Memory B cell (primary cell): ENCODE results near the gene RAPGEF5.
A peak's percentile ranks its signal among the peaks of the same experiment; 100 is the strongest.

Experiments used
- ATAC-seq: fragments of 150-1000 bp; cut with Tn5 transposase; 2 replicates; pipeline ENCODE4 v1.10.0; 2021; ENCODE audit warnings: low read depth, mild to moderate bottlenecking, moderate library complexity
- DNase-seq, 2 donors: peaks; one replicate each; pipeline ENCODE4 v3.0.0; 2022; ENCODE audit warnings: low spot score in 2 of 2
- H3K27ac Mint-ChIP-seq: one replicate; pipeline ENCODE4 v1.8.0; 2022; ENCODE audit warnings: mild to moderate bottlenecking, moderate library complexity, mixed read lengths
- H3K27me3 Mint-ChIP-seq: one replicate; pipeline ENCODE4 v1.8.0; 2022; ENCODE audit warnings: mixed read lengths
- H3K36me3 Mint-ChIP-seq: one replicate; pipeline ENCODE4 v1.8.0; 2022; ENCODE audit warnings: mild to moderate bottlenecking, mixed read lengths
- H3K4me1 Mint-ChIP-seq: one replicate; pipeline ENCODE4 v1.8.0; 2022; ENCODE audit warnings: mixed read lengths
- H3K4me3 Mint-ChIP-seq: one replicate; pipeline ENCODE4 v1.8.0; 2022; ENCODE audit warnings: mild to moderate bottlenecking, moderate library complexity, mixed read lengths
- H3K9me3 Mint-ChIP-seq: one replicate; pipeline ENCODE4 v1.8.0; 2022; ENCODE audit warnings: mixed read lengths

Gene RAPGEF5

DNA sequence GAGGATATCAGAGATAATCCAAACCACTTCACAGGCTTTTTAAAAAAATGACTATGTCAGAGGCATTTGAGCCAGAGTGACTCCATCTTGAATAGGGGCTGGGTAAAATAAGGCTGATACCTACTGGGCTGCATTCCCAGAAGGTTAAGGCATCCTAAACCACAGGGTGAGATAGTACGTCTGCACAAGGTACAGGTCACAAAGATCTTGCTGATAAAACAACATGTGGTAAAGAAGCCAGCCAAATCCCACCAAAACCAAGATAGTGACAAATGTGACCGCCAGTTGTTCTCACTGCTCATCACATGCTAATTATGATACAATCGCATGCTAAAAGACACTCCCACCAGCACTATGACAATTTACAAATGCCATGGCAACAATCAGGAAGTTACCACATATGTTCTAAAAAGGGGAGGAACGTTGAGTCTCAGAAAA is 177.5 kb downstream of the RAPGEF5 start:
- ATAC-seq = no peak
- Mint-ChIP-seq H3K4me3 (no peak overlapping the region), H3K27me3 (peaks cover 8% of the 10 kb centered on the region), H3K4me1 (peaks cover 5% of the 10 kb centered on the region), H3K9me3 (no peaks in the 10 kb centered on the region), H3K27ac (no peak overlapping the region), H3K36me3 (no peaks in the 10 kb centered on the region)
- DNase-seq = no peak

DNA sequence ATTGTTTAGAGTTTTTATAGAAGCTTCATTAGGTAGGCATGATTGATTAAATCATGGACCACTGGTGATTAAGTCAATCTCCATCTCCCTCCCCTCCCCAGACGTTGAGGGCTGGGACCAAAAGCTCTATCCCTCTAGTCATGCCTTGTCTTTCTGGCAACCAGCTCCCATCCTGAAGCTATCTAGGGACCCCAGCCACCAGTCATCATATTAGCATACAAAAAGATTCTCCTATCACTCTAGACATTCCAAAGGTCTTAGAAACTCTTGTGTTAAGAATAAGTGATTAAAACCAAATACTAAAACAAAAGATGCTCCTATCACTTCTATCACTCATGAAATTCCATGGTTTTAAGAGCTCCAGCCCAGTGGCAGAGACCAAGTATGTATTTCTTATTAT is 178.2 kb downstream of the RAPGEF5 start:
- no peaks in the 10 kb centered on the region for H3K9me3 Mint-ChIP-seq
- no peak overlapping the region for H3K4me3 Mint-ChIP-seq
- no peaks in the 10 kb centered on the region for H3K36me3 Mint-ChIP-seq
- DNase-seq (no peak), ATAC-seq (no peak)
- H3K27ac Mint-ChIP-seq = no peak overlapping the region
- H3K27me3 Mint-ChIP-seq = peaks cover 7% of the 10 kb centered on the region
- peaks cover 9% of the 10 kb centered on the region for H3K4me1 Mint-ChIP-seq

DNA sequence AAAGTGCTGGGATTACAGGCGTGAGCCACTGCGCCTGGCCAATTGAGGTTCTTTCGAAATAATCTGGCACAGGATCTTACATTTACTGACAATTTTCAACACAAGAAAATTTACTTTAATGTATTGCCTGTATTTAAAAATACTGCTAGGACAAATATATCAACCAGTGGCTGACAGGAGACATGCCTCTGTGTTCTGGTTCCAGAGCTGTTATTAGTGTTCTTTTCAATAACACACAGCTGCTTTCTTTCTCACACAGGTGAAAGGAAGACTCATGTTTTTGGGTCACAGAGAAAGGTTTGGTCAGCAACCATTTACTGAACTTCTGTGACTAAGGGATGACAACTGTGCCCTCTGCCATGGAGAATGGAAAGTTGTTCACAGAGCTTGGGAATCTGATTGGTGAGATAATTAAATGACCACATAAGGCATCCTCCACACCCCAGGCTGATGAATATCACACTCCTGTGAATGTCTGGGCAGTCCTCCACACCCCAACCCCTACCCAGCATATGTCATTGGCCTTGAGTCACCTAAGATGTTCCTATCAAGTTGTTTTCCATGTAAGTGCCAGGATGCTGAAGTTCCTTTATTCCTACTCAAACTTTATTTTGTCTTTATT is 180.1 kb downstream of the RAPGEF5 start:
- no peak for ATAC-seq
- H3K36me3 Mint-ChIP-seq = no peaks in the 10 kb centered on the region
- H3K9me3 Mint-ChIP-seq = no peaks in the 10 kb centered on the region
- peaks cover 7% of the 10 kb centered on the region for H3K27me3 Mint-ChIP-seq
- no peak overlapping the region for H3K27ac Mint-ChIP-seq
- DNase-seq = no peak
- H3K4me1 Mint-ChIP-seq = peaks cover 10% of the 10 kb centered on the region
- no peak overlapping the region for H3K4me3 Mint-ChIP-seq

DNA sequence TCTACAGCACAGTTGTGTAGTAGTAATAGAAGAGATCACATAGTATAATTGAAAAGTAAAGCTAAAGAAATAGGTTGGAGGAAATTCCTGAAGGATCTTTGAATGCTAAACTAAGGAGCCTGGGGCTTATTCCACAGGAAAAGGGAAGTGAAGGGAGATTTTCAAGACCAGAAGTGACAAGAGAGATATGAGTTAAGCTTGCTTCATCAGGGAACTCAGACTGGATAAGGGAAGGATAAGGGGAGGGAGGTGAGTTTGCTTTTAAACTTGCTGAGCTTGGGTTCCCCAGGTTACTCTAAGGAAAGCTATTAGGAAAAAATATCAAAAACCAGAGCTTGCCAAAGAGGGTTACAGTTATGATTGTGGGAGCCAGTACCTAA is 182.4 kb downstream of the RAPGEF5 start:
- Mint-ChIP-seq H3K9me3 (no peaks in the 10 kb centered on the region), H3K36me3 (no peaks in the 10 kb centered on the region), H3K27ac (peak overlapping the region; percentile 31), H3K27me3 (peaks cover 3% of the 10 kb centered on the region), H3K4me1 (peaks cover 10% of the 10 kb centered on the region), H3K4me3 (no peak overlapping the region)
- DNase-seq = no peak
- no peak for ATAC-seq

DNA sequence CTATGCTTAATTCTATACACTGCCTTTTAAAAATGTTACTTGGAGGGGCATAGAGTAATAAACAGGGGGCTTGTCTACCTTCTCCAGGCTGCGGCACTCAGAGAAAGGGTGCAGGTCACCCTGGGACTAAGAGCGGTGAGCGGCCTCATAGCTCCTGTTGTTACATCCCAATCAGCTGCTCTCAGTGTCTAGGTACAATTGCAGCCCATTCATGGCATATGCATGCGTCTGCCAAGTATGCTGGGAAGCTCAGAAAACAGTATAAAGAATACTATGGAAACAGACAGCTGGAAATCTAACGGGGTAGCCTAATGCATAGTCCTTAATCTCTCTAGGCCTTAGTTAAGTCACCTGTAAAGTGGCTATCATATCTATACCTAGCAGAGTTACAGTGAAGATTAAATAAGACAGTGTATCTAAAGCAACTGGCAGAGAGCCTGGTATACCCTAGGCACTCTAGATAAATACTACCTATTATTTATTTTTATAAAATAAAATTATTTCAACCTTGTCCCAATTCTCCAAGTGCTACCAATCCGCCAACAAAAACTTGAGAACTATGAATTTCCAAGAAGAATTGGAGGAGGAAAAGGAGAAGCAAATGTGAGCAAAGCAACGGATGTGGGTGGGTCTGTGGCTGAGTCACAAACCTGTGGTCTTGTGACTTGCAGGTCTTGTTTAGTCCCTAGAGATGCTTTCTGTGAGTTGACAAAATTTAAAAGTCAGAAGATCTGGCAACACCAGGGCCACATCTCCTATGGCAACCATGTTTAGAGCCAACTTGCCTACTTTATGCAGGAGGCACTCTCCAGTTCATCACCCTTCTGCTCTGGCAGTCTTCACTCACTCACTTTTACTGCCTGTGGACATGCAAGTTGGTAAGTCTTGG is 183.0 kb downstream of the RAPGEF5 start:
- peaks cover 10% of the 10 kb centered on the region for H3K4me1 Mint-ChIP-seq
- ATAC-seq = peak; percentile 92
- H3K27me3 Mint-ChIP-seq = peaks cover 1% of the 10 kb centered on the region
- H3K4me3 Mint-ChIP-seq = no peak overlapping the region
- DNase-seq = peak in 1 of 2 donors; percentile 8
- peak overlapping the region; percentile 31 for H3K27ac Mint-ChIP-seq
- no peaks in the 10 kb centered on the region for H3K36me3 Mint-ChIP-seq
- H3K9me3 Mint-ChIP-seq = no peaks in the 10 kb centered on the region

DNA sequence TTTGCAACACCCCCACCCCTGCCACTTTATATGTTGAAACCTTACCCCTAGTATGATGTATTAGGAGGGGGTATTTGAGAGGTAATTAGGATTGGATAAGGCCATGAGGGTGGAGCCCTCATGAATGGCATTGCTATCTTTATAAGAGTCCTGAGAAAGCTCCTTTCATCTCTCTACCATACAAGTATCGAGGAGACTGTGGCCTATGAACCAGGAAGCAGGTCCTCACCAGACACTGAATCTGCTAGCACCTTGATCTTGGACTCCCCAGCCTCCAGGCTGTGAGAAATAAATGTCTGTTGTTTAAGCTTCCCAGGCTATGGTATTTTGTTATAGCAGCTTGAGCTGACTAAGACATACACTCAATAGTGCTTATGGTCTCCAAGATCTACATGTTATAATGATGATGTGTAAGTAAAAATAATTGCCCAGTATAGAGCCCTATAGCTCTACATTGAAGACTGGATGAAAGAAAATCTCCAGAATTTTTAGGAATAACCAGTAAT is 188.8 kb downstream of the RAPGEF5 start:
- no peaks in the 10 kb centered on the region for H3K36me3 Mint-ChIP-seq

DNA sequence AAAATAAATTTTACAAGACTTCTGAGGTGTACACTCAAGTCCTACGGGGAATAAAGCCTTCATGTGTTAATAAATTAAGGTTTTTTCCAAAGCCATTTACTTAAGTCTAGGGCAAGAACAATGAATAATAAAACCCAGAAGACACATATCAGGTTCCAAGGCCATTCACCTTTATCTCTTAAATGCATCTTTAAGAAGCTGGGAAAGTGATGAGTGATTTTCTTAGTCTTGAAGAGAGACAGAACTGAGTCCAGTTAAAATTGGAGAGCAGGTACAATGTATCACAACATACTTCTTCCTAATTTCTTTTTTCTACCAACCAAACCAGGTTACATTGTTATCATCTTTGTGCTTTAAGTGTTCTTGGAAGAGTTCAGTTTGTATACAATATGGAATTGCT is 189.5 kb downstream of the RAPGEF5 start:
- Mint-ChIP-seq H3K9me3 (no peaks in the 10 kb centered on the region), H3K27me3 (no peaks in the 10 kb centered on the region), H3K4me3 (no peak overlapping the region), H3K4me1 (no peaks in the 10 kb centered on the region), H3K27ac (no peak overlapping the region), H3K36me3 (no peaks in the 10 kb centered on the region)
- DNase-seq = no peak
- no peak for ATAC-seq

More for the DNA sequence above, 188.8 kb downstream of the RAPGEF5 start:
- ATAC-seq (no peak), DNase-seq (no peak)
- H3K4me1 Mint-ChIP-seq = no peaks in the 10 kb centered on the region
- H3K27ac Mint-ChIP-seq = no peak overlapping the region
- H3K9me3 Mint-ChIP-seq = no peaks in the 10 kb centered on the region
- no peak overlapping the region for H3K4me3 Mint-ChIP-seq
- H3K27me3 Mint-ChIP-seq = no peaks in the 10 kb centered on the region

DNA sequence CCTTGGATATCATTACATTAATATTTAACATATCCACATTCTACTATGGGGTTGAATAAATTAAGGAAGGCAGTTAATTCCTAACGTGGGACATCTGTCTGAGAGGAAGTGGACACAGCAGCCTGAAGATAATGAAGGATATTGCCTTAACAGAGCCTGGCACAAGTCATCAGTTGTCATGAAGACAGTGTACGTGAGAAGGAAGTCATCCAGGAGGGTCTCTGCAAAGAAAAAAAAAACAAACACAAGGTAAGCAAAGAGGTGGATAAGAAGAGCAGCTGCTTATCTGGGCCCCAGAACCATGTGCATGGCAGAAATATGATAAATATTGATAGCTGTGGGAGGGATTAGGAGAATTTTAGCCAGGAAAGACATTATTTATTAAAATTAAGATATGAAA is 190.0 kb downstream of the RAPGEF5 start:
- H3K4me1 Mint-ChIP-seq = no peaks in the 10 kb centered on the region
- no peak overlapping the region for H3K27ac Mint-ChIP-seq
- ATAC-seq = no peak
- H3K36me3 Mint-ChIP-seq = no peaks in the 10 kb centered on the region
- H3K27me3 Mint-ChIP-seq = no peaks in the 10 kb centered on the region
- no peak overlapping the region for H3K4me3 Mint-ChIP-seq
- H3K9me3 Mint-ChIP-seq = no peaks in the 10 kb centered on the region
- DNase-seq = no peak

DNA sequence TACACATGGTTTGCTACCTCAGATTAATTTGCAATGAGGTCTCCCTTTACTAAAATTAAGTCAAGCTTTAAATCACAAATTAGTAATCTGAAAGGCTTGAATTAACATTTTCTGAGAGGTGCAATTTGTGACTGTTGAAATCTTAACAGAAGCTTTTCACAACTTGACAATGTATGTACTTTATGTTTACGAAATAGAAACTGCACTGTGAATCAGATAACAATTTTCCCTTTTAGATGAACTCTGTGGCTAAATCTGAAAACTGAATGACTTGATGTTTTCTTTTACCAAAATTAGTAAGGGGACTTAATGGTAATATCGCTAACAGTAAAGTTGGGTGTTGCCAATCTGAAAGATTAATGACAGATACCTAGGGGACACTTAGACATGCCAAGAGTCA is 197.6 kb downstream of the RAPGEF5 start:
- H3K9me3 Mint-ChIP-seq = no peaks in the 10 kb centered on the region
- no peak overlapping the region for H3K4me3 Mint-ChIP-seq
- H3K4me1 Mint-ChIP-seq = no peaks in the 10 kb centered on the region
- no peak overlapping the region for H3K27ac Mint-ChIP-seq
- no peaks in the 10 kb centered on the region for H3K36me3 Mint-ChIP-seq
- H3K27me3 Mint-ChIP-seq = no peaks in the 10 kb centered on the region
- ATAC-seq (no peak), DNase-seq (no peak)

DNA sequence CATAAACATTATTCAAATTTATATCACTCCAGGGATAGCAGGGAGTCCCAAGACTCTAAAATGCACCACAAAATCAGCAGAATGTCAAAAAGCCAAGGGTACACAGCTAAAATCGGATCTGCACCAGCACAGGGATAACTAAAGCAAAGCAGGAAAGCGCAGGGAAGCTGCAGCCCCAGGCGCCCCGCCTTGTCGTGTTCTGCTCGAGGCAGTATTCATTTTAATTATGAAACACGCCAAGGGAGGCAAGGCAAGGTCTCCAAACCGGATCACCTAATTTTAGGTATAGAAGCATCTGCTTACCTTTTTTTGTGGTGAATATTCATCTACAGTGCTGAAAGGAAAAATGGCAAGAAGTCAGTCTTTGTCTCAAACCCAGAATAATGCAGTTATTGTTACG is 199.4 kb downstream of the RAPGEF5 start:
- H3K36me3 Mint-ChIP-seq = no peaks in the 10 kb centered on the region
- H3K27me3 Mint-ChIP-seq = no peaks in the 10 kb centered on the region
- H3K9me3 Mint-ChIP-seq = no peaks in the 10 kb centered on the region
- DNase-seq (no peak), ATAC-seq (no peak)
- H3K4me3 Mint-ChIP-seq = no peak overlapping the region
- H3K4me1 Mint-ChIP-seq = no peaks in the 10 kb centered on the region
- H3K27ac Mint-ChIP-seq = no peak overlapping the region

DNA sequence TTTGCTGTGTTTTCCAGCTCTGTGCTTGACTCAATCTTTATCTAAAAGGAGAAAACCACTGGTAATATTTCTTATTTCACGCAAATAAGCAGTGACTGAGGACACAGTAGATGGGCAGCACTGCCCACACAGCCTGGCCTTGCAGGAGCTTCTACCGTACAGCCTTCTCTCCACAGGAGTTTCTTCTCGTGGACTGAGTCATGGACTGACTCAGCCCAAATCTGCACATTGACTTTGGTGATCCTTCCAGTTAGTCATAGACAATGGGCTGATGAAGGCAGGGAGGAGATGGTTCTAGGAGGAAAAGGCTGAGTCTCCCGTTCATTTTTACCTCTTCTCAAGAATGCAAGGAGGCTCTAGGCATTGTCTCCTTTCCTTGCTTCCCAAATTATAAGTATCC is 200.7 kb downstream of the RAPGEF5 start:
- Mint-ChIP-seq H3K4me1 (no peaks in the 10 kb centered on the region), H3K9me3 (no peaks in the 10 kb centered on the region), H3K4me3 (no peak overlapping the region), H3K36me3 (no peaks in the 10 kb centered on the region), H3K27me3 (no peaks in the 10 kb centered on the region), H3K27ac (no peak overlapping the region)
- no peak for ATAC-seq
- no peak for DNase-seq

DNA sequence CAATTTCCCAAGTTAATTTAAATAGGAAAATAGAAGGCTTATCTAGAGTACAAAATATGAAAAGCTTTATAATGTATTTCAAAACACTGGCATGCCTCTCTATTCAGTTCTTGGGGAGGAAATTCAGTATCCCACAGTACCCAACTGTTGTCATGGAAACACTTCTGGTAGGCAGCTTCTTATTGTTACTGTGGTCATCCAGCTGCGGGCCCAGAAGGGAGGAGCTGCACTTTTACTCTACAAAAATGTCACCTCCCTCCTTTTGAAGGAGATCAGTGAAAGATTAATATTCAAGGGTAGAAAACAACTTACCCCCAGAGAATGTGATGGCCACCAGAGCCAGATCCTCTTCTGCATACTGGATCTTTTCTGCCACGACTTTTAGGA is 202.8 kb downstream of the RAPGEF5 start:
- DNase-seq (no peak), ATAC-seq (no peak)
- no peaks in the 10 kb centered on the region for H3K9me3 Mint-ChIP-seq
- H3K36me3 Mint-ChIP-seq = no peaks in the 10 kb centered on the region
- H3K4me3 Mint-ChIP-seq = no peak overlapping the region
- no peaks in the 10 kb centered on the region for H3K4me1 Mint-ChIP-seq
- no peaks in the 10 kb centered on the region for H3K27me3 Mint-ChIP-seq
- H3K27ac Mint-ChIP-seq = no peak overlapping the region

DNA sequence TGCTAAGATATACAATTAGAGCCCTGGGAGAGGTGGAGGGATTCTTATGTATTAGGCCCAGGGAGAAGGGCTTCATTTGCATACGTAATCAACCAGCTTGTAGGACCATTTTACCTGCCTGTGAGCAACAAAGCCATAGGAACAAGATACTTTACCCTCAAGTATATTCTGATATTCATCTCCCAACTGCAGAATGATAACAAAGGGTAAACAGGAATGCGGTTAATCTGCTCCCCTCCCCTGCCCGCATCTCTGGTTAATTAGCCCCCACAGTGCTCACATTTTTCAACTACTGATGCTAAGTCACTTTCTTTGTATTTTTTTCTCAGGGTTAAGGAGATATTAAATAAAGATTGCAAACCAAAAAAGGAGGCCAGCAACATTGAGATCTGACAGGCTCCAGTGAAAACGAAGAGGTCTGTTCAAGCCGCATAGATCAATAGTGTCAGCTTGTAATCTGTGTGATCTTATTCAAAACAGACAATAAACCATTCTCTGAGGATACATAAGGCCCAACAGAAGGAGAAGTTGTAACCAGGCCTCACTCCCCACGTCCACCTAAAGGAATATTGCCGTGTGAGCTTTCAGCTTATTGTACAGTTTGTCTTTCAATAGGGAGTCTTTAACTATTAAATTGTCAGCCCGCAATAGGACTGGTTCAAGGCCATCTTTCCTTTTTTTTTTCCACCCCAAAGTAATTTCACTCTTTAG is 203.4 kb downstream of the RAPGEF5 start:
- no peaks in the 10 kb centered on the region for H3K9me3 Mint-ChIP-seq
- no peaks in the 10 kb centered on the region for H3K27me3 Mint-ChIP-seq
- DNase-seq (no peak), ATAC-seq (no peak)
- no peak overlapping the region for H3K4me3 Mint-ChIP-seq
- no peaks in the 10 kb centered on the region for H3K4me1 Mint-ChIP-seq
- H3K36me3 Mint-ChIP-seq = no peaks in the 10 kb centered on the region
- H3K27ac Mint-ChIP-seq = no peak overlapping the region

DNA sequence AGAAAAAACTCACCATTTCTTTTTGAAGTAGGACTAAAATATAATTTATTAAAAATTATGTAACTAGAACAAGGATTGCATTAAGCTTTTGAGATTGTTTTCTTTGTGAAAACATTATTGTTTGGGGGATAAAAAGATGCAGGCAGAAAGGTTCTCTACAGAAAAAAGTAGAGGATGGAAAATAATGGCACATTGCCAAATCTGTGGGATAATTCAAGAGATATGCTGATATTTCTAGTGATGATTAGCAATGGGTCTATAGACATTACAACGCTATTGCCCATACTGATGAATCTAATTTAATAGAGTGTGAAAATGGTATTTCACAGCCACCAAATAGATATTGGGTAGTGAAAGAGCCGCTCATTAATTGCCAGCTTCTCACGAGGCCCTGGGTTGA is 204.3 kb downstream of the RAPGEF5 start:
- DNase-seq (no peak), ATAC-seq (no peak)
- Mint-ChIP-seq H3K9me3 (no peaks in the 10 kb centered on the region), H3K4me1 (no peaks in the 10 kb centered on the region), H3K27ac (no peak overlapping the region), H3K27me3 (no peaks in the 10 kb centered on the region), H3K4me3 (no peak overlapping the region), H3K36me3 (no peaks in the 10 kb centered on the region)
